Measurements from ENCODE around the gene SASH1. TPM values are rescaled to one million over a fixed set of nuclear protein-coding genes. Genes with fewer than 3 reads are reported as not detected.

SASH1 gene
- total RNA-seq, 2 donors from 2014 or later, result 14.9 to 16.4 TPM

GRCh38 chr6:148516217-148516616 is 173.6 kb downstream of the SASH1 start:
- H3K27ac ChIP-seq, result no peak overlapping the region
- H3K4me1 ChIP-seq, result no peaks in the 10 kb centered on the region
- no peaks in the 10 kb centered on the region for H3K27me3 ChIP-seq
- DNase-seq, result no peak
- H3K36me3 ChIP-seq, result no peaks in the 10 kb centered on the region
- H3K9ac ChIP-seq (ENCODE audit: low read depth in 2 of 2, low read length in 2 of 2), result no peak overlapping the region
- H3K9me3 ChIP-seq, result no peaks in the 10 kb centered on the region
- intact Hi-C loops (cut with DNase I), result no loop called here
- H3K4me3 ChIP-seq, result no peak overlapping the region
- TF ChIP-seq CTCF (IDR thresholded peaks at IDR 0.05), result no peak

GRCh38 chr6:148516617-148517016 is 174.0 kb downstream of the SASH1 start:
- Histone ChIP-seq H3K27me3 (no peaks in the 10 kb centered on the region), H3K4me3 (no peak overlapping the region), H3K4me1 (no peaks in the 10 kb centered on the region), H3K36me3 (no peaks in the 10 kb centered on the region), H3K9me3 (no peaks in the 10 kb centered on the region), H3K27ac (no peak overlapping the region), H3K9ac (ENCODE audit: low read depth in 2 of 2, low read length in 2 of 2) (no peak overlapping the region)
- DNase-seq, result no peak
- intact Hi-C loops (cut with DNase I), result no loop called here
- no peak for TF ChIP-seq CTCF (IDR thresholded peaks at IDR 0.05)

- Histone ChIP-seq H3K9ac (ENCODE audit: low read depth in 2 of 2, low read length in 2 of 2) (no peak overlapping the region), H3K27ac (no peak overlapping the region), H3K4me3 (no peak overlapping the region), H3K27me3 (no peaks in the 10 kb centered on the region), H3K36me3 (no peaks in the 10 kb centered on the region), H3K4me1 (no peaks in the 10 kb centered on the region), H3K9me3 (no peaks in the 10 kb centered on the region)
- intact Hi-C loops (cut with DNase I), result no loop called here
- TF ChIP-seq CTCF (IDR thresholded peaks at IDR 0.05), result no peak
- no peak for DNase-seq
These were observed 174.8 kb downstream of the SASH1 start for GRCh38 chr6:148517470-148517869.

- Histone ChIP-seq H3K4me3 (no peak overlapping the region), H3K9ac (ENCODE audit: low read depth in 2 of 2, low read length in 2 of 2) (no peak overlapping the region), H3K36me3 (no peaks in the 10 kb centered on the region), H3K9me3 (no peaks in the 10 kb centered on the region), H3K27me3 (no peaks in the 10 kb centered on the region), H3K27ac (peak overlapping the region; percentile 4), H3K4me1 (no peaks in the 10 kb centered on the region)
- no peak for DNase-seq
- TF ChIP-seq CTCF (IDR thresholded peaks at IDR 0.05), result no peak
- intact Hi-C loops (cut with DNase I), result no loop called here
These were observed 176.0 kb downstream of the SASH1 start for GRCh38 chr6:148518511-148519156.

GRCh38 chr6:148520109-148520841 is 177.6 kb downstream of the SASH1 start:
- DNase-seq, result no peak
- no peak overlapping the region for H3K27ac ChIP-seq
- H3K9ac ChIP-seq (ENCODE audit: low read depth in 2 of 2, low read length in 2 of 2), result no peak overlapping the region
- intact Hi-C loops (cut with DNase I), result no loop called here
- H3K4me1 ChIP-seq, result peaks cover 1% of the 10 kb centered on the region
- H3K27me3 ChIP-seq, result no peaks in the 10 kb centered on the region
- no peaks in the 10 kb centered on the region for H3K9me3 ChIP-seq
- no peak for TF ChIP-seq CTCF (IDR thresholded peaks at IDR 0.05)
- H3K36me3 ChIP-seq, result no peaks in the 10 kb centered on the region
- no peak overlapping the region for H3K4me3 ChIP-seq
